NB4 (cell line): ENCODE measurements around the gene SLC9A1.
A peak's percentile ranks its signal among the peaks of the same experiment; 100 is the strongest.

ENCODE experiments used
- DNase-seq: peaks from one replicate; pipeline ENCODE4 v3.0.0; 2010; ENCODE audit warnings: low read depth
- H3K4me3 ChIP-seq: one replicate; pipeline ENCODE4 v1.5.1; 2011; ENCODE audit warnings: mild to moderate bottlenecking, low read depth, low read length, moderate library complexity
- MYC ChIP-seq: IDR thresholded peaks from 2 replicates; pipeline ENCODE4 v1.6.1; 2011; ENCODE audit warnings: low read depth, low read length
- POLR2A ChIP-seq: IDR thresholded peaks from 2 replicates; pipeline ENCODE4 v1.6.1; 2011; ENCODE audit warnings: mild to moderate bottlenecking; ENCODE audit not compliant: insufficient read length; ENCODE audit errors: extremely low read depth
- TF ChIP-seq, protein P1 (sequence below): IDR thresholded peaks from one replicate; pipeline ENCODE4 v1.5.1; 2012; ENCODE audit warnings: low read depth, low read length
- TF ChIP-seq, protein P2 (sequence below): IDR thresholded peaks from 2 replicates; pipeline ENCODE4 v1.6.1; 2011; ENCODE audit warnings: low read depth, low read length

Gene SLC9A1

DNA sequence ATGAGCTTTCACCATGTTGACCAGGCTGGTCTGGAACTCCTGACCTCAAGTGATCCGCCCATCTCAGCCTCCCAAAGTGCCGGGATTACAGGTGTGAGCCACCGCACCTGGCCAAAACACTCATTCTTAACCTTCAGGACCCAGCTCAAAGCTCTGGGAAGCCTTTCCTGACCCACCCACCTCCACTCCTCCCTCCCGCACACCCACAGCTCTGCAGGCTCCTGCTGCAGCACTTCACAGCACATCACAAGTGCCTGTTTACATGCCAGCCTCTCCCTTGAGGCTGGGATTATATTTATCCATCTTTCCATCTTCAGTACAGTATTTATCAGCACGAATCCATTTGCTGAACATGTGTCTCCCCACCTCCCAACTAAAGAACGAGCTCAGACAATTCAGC lies 14.9 kb downstream of the SLC9A1 start:
- no peak for TF ChIP-seq POLR2A
- TF ChIP-seq, protein P1, sequence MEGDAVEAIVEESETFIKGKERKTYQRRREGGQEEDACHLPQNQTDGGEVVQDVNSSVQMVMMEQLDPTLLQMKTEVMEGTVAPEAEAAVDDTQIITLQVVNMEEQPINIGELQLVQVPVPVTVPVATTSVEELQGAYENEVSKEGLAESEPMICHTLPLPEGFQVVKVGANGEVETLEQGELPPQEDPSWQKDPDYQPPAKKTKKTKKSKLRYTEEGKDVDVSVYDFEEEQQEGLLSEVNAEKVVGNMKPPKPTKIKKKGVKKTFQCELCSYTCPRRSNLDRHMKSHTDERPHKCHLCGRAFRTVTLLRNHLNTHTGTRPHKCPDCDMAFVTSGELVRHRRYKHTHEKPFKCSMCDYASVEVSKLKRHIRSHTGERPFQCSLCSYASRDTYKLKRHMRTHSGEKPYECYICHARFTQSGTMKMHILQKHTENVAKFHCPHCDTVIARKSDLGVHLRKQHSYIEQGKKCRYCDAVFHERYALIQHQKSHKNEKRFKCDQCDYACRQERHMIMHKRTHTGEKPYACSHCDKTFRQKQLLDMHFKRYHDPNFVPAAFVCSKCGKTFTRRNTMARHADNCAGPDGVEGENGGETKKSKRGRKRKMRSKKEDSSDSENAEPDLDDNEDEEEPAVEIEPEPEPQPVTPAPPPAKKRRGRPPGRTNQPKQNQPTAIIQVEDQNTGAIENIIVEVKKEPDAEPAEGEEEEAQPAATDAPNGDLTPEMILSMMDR, result no peak
- TF ChIP-seq, protein P2, sequence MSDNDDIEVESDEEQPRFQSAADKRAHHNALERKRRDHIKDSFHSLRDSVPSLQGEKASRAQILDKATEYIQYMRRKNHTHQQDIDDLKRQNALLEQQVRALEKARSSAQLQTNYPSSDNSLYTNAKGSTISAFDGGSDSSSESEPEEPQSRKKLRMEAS, result no peak
- no peak for TF ChIP-seq MYC
- H3K4me3 ChIP-seq, result no peak overlapping the region
- DNase-seq, result no peak

DNA sequence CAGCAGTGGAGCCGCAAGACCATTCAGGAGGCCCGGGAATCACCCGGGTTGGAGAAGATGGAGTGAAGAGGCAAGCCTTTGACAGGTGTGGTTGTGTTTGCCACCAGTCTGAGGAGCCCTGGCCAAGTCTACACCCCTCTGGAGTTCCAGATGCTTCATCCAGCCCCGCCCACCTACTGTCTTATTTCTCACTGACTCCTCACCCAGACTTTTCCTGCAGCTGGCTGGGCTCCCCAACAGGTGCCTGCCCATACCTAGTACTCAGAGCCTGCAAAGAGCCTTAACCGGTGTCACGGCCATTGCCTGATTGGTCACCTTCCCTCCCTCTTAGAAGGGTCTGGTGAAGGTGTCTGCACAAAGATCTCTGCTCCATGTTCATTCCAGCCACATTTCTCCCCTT lies 16.0 kb downstream of the SLC9A1 start:
- no peak overlapping the region for H3K4me3 ChIP-seq
- TF ChIP-seq, protein P1, result no peak
- TF ChIP-seq, protein P2, result no peak
- TF ChIP-seq MYC (no peak), POLR2A (no peak)
- no peak for DNase-seq

DNA sequence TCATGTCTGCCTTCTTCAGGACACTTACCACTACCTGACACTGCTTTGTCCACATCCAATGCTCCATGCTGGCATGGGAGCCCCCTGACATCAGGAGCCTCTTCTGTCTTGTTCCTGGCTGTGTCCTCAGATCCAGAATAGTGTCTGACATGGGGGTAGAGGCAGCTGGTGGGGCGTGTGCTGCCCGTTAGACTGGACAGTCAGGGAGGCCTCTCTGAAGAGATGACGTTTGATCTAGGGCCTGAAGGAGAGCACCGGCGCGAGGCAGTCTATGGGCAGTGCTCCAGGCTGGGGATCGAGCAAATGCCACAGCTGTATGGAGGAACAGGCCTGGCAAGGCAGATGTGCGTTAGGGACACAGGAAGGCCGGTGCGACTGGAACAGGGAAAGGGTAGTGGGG lies 16.6 kb downstream of the SLC9A1 start:
- H3K4me3 ChIP-seq, result no peak overlapping the region
- TF ChIP-seq POLR2A (no peak), MYC (no peak)
- TF ChIP-seq, protein P2, result no peak
- TF ChIP-seq, protein P1, result no peak
- no peak for DNase-seq

DNA sequence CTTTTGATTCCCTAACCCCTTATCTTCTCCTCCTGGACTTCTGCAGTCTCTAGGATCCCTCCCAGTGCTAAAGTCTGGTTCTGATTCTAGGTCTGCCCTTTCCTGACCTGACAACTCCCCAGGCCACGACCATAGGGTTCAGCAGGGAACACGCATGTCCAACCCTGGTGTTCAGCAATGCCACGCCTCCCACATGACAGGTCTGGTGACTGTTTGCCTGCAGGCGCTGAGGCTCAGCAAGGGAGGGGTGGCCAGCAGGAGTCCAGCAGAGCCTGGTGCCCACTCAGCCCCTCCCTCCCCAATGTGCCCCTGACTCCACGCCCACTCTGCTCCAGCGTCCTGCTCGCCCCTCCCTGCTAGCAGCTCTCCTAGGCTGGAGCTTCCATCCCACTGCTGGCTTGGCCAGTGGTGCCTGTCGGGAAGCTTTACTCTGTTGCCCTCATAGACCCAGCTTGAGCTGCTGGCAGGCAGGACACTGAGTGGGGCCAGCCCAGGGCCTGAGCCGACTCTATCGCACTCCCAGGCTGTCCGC lies 17.3 kb downstream of the SLC9A1 start:
- H3K4me3 ChIP-seq, result no peak overlapping the region
- TF ChIP-seq POLR2A (no peak), MYC (0 out of 2 replicates have a peak, but pooled peaks have one; percentile 2)
- TF ChIP-seq, protein P2, result no peak
- TF ChIP-seq, protein P1, result no peak
- DNase-seq, result no peak

DNA sequence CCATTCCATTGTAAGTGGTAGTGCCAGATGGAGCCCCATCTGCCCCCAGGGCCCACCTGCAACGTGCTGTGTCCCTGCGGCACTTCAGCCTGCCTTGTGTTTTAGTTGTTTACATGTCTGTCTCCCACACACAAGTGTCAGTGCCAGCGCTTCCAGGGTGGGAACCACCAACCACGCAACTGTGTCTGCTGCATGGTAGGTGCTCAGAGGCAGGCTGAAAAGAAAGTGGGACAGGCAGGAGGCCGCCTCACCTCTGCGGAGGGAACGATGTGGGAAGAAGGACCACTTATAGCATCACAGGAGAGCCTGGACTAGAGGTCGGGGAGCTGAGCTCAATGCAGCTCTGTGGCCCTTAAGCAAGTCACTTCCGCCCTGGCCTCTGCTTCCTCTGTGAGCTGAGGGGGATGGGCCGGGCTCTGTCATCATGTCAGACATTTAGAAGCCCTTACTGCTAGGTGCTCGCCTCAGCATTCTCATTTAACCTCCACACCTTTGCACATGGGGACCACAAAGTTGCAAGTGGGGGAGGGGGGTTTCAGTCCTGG lies 17.9 kb downstream of the SLC9A1 start:
- no peak overlapping the region for H3K4me3 ChIP-seq
- peak; percentile 84 for DNase-seq
- peak; percentile 54 for TF ChIP-seq POLR2A
- TF ChIP-seq, protein P1, result no peak
- TF ChIP-seq MYC, result peak; percentile 63
- TF ChIP-seq, protein P2, result 0 out of 2 replicates have a peak, but pooled peaks have one; percentile 18

DNA sequence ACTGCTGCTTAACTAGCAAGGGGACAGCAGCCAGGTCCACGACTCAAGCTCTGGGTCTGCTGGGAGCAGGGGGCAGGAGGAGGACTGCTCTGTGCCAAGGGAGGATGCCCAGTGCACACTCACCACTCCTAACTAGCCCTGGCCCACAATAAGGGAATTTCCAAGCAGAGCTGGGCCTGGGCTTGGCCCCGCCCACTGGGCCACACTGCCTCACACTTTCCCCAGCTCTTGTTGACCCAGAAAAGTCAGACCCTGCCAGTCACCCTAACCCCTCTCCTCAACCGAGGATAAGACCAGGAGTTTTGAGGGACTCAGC lies 18.7 kb downstream of the SLC9A1 start:
- DNase-seq, result no peak
- H3K4me3 ChIP-seq, result no peak overlapping the region
- TF ChIP-seq, protein P2, result no peak
- TF ChIP-seq, protein P1, result no peak
- TF ChIP-seq MYC (no peak), POLR2A (no peak)
